Gastrocnemius medialis (tissue), 4 donors: ENCODE results near the gene CDC42.
"Not testable (repeated sequence)": the region's sequence is repeated elsewhere in the genome, so short reads cannot be mapped to it uniquely, and the experiment has no call there.

ENCODE experiments used
- CTCF ChIP-seq, 5 experiments: fragments of 450-650 bp in 3 of 5; fragments of 200-600 bp in 2 of 5; sonication (generic) in 2 of 5; IDR thresholded peaks in 4 of 5; conservative IDR thresholded peaks in 1 of 5; 1 replicate in 4 of 5; 2 replicates in 1 of 5; pipeline ENCODE4 v1.5.1; 2016 to 2019; ENCODE audit warnings: antibody characterized with exemption in 5 of 5, mild to moderate bottlenecking in 3 of 5, moderate library complexity in 3 of 5
- POLR2A ChIP-seq, 2 donors: fragments of 450-650 bp; IDR thresholded peaks; one replicate each; pipeline ENCODE4 v1.6.1; 2017; ENCODE audit warnings: antibody characterized with exemption in 2 of 2, mild to moderate bottlenecking in 2 of 2, moderate library complexity in 2 of 2

- not testable (repeated sequence) for TF ChIP-seq POLR2A (IDR thresholded peaks at IDR 0.05); CTCF (IDR thresholded peaks at IDR 0.05 in 4 of 5, conservative IDR thresholded peaks at IDR 0.05 in 1 of 5)
Observed at GRCh38 chr1:22014575-22015206, 37.8 kb upstream of the CDC42 start.
